ENCODE data around the gene NKPD1. TPM values are rescaled to one million over a fixed set of nuclear protein-coding genes. Genes with fewer than 3 reads are reported as not detected.

Gene NKPD1
- total RNA-seq, 1 donor = 0.36 TPM

- H3K4me3 ChIP-seq (ENCODE audit: low read depth, low read length) = no peak overlapping the region
- DNase-seq (ENCODE audit: low read depth) = no peak
- TF ChIP-seq, protein P1, sequence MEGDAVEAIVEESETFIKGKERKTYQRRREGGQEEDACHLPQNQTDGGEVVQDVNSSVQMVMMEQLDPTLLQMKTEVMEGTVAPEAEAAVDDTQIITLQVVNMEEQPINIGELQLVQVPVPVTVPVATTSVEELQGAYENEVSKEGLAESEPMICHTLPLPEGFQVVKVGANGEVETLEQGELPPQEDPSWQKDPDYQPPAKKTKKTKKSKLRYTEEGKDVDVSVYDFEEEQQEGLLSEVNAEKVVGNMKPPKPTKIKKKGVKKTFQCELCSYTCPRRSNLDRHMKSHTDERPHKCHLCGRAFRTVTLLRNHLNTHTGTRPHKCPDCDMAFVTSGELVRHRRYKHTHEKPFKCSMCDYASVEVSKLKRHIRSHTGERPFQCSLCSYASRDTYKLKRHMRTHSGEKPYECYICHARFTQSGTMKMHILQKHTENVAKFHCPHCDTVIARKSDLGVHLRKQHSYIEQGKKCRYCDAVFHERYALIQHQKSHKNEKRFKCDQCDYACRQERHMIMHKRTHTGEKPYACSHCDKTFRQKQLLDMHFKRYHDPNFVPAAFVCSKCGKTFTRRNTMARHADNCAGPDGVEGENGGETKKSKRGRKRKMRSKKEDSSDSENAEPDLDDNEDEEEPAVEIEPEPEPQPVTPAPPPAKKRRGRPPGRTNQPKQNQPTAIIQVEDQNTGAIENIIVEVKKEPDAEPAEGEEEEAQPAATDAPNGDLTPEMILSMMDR (IDR thresholded peaks at IDR 0.05; ENCODE audit: insufficient read depth, low read length) = no peak
These were observed 30.6 kb upstream of the NKPD1 start for GRCh38 chr19:45191375-45191774.

DNA sequence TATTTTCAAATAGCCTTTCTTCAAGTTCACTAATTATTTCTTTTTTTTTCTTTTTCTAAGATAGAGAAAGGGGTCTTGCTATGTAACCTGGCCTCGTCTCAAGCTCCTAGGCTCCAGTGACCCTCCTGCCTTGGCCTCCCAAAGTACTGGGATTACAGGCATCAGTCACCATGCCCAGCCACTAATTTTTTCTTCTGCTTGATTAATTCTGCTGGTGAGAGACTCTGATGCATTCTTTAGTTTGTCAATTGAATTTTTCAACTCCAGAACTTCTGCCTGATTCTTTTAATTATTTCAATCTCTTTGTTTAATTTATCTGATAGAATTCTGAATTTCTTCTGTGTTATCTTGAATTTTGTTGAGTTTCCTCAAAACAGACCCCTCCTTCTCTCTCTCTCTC, 29.2 kb upstream of the NKPD1 start:
- H3K4me3 ChIP-seq (ENCODE audit: low read depth, low read length) = no peak overlapping the region
- no peak for DNase-seq (ENCODE audit: low read depth)
- TF ChIP-seq, protein P1 (IDR thresholded peaks at IDR 0.05; ENCODE audit: insufficient read depth, low read length) = no peak

DNA sequence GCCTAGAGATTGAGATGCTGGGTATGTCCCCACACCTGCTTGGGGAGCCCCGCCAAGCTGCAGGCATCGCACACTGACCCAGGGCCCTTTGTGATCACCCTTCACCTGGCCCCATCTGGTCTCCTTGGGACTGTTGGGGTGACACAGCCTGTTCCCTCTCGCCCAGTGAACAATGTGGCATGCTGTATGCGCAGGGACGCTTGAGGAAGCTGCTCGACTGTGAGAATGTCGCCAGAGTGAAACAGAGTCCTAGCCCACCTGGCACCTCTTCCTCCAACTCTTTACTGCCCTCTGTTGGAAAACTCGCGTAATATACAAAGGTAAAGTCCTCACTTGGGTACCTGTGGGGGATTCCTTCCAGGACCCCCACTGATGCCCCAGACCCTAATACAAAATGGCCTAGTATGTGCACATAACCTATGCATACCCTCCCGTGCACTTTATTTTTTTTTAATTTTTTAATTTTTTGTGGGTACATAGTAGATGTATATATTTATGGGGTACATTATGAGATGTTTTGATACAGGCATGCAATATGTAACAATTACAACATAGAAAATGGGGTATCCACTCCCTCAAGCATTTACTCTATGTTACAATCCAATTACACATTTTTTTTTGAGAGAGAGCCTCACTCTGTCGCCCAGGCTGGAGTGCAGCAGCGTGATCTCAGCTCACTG, 26.8 kb upstream of the NKPD1 start:
- no peak for DNase-seq (ENCODE audit: low read depth)
- no peak overlapping the region for H3K4me3 ChIP-seq (ENCODE audit: low read depth, low read length)
- TF ChIP-seq, protein P1 (IDR thresholded peaks at IDR 0.05; ENCODE audit: insufficient read depth, low read length) = peak; percentile 53

- DNase-seq (ENCODE audit: low read depth) = no peak
These were observed 25.9 kb upstream of the NKPD1 start for GRCh38 chr19:45186509-45187334.

GRCh38 chr19:45184115-45184514, 23.3 kb upstream of the NKPD1 start:
- H3K4me3 ChIP-seq (ENCODE audit: low read depth, low read length) = no peak overlapping the region
- TF ChIP-seq, protein P1 (IDR thresholded peaks at IDR 0.05; ENCODE audit: insufficient read depth, low read length) = no peak
- no peak for DNase-seq (ENCODE audit: low read depth)

More at GRCh38 chr19:45186509-45187334, 25.9 kb upstream of the NKPD1 start:
- TF ChIP-seq, protein P1 (IDR thresholded peaks at IDR 0.05; ENCODE audit: insufficient read depth, low read length) = no peak
- no peak overlapping the region for H3K4me3 ChIP-seq (ENCODE audit: low read depth, low read length)

- no peak for DNase-seq (ENCODE audit: low read depth)
- TF ChIP-seq, protein P1 (IDR thresholded peaks at IDR 0.05; ENCODE audit: insufficient read depth, low read length) = no peak
- no peak overlapping the region for H3K4me3 ChIP-seq (ENCODE audit: low read depth, low read length)
These were observed 22.0 kb upstream of the NKPD1 start for GRCh38 chr19:45182758-45183157.
